C4-2B (cell line): Measurements from ENCODE around the gene IL27RA.

Source experiments
- CTCF ChIP-seq: fragments of 450-650 bp; conservative IDR thresholded peaks from 2 replicates; pipeline ENCODE4 v1.5.1; 2017; ENCODE audit warnings: mild to moderate bottlenecking
- ZFX ChIP-seq: fragments of 450-650 bp; IDR thresholded peaks from 2 replicates; pipeline ENCODE4 v1.6.1; 2017

- no peak for TF ChIP-seq CTCF
- TF ChIP-seq ZFX: no peak
Measured at GRCh38 chr19:13982773-13983172, 48.8 kb upstream of the IL27RA start.
